Middle frontal gyrus (tissue), 1 donor: ENCODE results near the gene GPR37.

Source experiments
- DNase-seq: peaks from one replicate; pipeline ENCODE4 v3.0.0-alpha.2; 2015; ENCODE audit warnings: low spot score; ENCODE audit errors: extremely low spot score

The GPR37 gene, protein sequence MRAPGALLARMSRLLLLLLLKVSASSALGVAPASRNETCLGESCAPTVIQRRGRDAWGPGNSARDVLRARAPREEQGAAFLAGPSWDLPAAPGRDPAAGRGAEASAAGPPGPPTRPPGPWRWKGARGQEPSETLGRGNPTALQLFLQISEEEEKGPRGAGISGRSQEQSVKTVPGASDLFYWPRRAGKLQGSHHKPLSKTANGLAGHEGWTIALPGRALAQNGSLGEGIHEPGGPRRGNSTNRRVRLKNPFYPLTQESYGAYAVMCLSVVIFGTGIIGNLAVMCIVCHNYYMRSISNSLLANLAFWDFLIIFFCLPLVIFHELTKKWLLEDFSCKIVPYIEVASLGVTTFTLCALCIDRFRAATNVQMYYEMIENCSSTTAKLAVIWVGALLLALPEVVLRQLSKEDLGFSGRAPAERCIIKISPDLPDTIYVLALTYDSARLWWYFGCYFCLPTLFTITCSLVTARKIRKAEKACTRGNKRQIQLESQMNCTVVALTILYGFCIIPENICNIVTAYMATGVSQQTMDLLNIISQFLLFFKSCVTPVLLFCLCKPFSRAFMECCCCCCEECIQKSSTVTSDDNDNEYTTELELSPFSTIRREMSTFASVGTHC

DNA sequence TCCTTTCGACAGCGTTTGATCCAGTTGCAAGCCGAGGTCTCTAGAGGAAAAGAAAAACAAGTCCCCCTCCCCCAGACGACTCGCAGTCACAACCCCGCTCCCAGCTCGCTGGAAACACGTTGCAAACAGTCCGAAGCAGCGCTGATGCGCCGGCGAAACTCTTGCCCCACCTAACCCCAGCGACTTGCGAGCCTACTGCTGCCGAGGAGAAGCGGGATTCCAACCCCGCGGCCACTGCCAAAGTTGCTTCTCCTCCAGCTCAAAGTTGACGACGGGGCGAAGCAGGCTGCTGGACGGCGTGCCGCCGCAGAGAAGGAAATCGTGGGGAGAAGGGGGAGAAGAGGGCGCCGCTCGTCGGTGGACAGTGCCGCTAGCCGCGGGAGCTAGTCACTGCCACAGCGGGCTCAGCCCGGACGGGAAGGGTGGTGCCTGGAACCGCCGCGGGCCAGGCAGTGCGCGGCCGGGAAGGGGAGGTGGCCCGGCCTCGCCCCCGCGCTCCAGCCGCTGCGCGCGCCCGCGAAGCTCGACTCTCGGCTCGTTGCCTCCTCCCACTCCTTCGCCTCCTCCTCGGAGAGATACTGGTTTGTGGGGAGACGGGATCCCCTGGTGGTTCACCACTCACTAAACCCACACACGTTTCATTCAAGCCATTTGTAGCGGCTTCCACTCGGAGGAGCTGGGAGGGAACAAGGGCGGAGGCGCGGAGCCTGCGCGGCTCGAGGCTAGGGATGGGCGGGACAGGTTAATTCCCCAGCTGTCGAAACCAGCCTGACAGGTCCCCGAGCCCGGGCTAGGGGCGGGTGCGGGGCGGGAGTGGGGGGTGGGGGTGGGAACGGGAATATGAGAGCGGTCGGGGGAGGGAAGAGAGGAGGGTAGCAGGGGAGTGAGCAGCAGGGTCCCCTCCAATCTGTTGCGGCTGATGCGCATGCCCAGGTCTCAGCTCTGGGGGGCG is at the start of gene GPR37:
TSS of gene GPR37 (minus strand) at position 392 of the 952 bp plus-strand sequence. CDS start 816 bp downstream, outside the sequence.
- peak; percentile 77 for DNase-seq

DNA sequence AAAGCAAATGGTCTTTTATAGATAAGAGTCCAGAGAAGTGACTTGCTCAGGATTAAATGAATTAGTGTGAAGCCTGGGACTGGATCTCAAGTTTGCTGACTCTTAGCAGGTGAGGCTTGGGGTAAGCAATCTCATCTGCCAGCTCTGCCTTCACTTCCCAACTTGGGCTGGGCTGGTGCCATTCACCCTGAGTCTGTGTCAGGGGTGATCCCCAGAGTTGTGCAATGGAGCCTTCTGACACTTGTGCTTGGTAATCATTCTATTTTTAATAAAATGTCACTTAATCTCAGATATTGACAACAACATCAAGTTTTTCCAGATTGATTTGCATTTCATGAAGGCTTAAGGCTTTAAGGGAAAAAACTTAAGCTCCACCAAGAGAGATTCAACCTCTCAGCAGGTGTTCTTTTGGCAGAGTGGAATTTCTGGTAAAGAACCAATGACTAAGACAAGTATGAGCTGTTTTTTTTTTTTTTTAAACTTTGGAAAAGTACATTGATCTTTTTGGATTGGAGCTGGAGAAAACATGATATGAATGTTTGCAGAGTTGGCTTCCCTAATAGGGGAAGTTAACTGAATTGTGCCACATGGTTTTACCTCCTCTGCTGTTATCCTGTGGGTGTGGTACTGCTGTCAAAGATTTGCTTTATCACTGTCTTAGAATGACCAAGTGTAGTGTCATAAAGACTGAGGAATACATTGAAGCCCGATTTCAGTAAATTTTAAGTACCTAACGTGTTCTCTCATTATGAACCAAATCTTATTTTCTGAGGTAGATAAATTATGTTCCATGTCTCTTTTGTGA is 48.6 kb upstream of the GPR37 start:
- no peak for DNase-seq

DNA sequence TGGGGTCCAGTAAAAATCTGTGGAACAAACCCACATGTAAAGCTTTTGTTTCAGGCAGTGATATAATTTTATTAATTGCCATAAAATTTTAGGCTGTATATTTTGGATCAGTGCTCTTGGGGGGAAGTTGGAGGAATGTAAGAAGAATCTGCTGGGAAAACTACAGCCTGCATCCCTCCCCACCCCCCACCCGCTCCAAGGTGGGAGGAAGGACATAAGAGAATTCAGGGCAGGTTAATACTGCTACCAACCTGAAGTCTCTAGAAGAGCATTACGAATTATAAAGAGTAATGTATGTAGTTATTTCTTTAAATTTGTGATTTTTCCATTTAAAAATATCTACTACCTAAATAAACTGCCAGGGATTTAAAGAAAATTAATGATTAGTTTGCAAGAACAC is 47.2 kb upstream of the GPR37 start:
- DNase-seq: no peak

DNA sequence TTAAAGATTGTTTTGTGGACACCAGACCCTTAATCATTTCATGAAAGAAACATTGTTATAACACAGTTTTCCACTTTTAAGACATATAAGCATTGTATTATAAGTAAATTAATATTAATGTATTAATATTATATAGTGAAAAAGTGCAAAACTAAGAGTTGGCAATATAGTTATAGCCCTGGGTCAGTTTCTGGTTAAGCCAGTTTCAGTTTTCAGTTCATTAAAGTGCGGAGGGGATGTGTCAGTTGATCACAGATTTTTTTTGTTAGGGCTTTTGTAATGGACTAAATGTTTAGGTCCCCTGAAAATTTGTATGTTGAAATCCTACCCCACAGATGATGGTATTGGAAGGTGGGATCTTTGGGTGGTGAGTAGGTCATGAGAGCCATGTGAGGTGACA is 45.7 kb upstream of the GPR37 start:
- DNase-seq: no peak

GRCh38 chr7:124810605-124811004 is 45.0 kb upstream of the GPR37 start:
- no peak for DNase-seq

DNA sequence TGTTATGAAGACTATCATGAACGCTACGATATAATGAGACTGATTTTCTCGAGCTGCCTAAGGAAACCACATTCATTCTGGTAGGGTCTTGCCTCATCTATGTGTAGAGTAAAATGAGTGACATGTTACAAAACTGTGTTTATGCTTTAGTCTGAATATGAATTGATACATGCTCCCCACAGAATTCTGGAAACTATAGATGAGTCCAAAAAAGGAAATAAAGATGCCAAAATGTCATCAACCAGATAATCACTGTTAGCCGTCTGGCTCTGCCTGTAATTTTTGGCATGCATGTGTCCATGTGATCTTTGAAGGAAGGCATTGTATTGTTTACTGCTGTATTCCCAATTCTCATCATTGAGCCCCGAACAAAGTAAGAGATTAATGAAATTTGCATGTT is 42.6 kb upstream of the GPR37 start:
- no peak for DNase-seq

- no peak for DNase-seq
Observed at GRCh38 chr7:124801330-124801895, 35.8 kb upstream of the GPR37 start.

GRCh38 chr7:124800386-124800785 is 34.8 kb upstream of the GPR37 start:
- no peak for DNase-seq

DNA sequence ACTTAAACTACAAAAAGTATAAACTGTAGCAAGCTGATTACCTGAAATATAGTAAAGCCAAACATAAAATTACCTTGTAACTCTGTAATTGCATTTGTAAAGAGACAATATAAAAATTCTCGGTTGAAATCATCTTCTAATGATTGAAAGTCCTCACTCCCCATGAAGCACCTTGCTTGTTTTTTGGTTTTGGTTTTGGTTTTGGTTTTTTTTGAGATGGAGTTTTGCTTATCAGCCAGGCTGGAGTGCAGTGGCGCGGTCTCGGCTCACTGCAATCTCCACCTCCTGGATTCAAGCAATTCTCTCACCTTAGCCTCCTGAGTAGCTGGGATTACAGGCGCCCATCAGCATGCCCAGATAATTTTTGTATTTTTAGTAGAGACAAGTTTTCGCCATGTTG is 33.9 kb upstream of the GPR37 start:
- DNase-seq: no peak

DNA sequence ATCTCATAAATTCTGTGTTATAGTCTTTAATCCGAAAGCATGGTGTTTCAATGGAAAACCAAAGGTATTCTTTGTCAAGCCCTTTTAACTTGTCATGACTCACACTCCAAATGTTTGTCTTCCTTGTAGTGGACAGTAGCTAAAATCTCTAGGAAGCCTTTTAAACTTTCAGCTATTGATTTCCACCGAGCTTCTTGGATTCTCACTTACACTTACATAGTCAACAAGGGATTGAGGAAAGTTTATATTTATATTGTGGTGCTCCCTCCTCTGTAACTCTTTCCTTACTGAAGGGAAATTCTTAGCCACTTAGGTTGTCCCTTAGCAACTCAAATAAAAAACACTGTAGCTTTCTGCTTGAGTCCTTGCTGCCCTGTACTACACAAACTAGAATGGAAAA is 31.2 kb upstream of the GPR37 start:
- DNase-seq: no peak

- DNase-seq: no peak
Observed at GRCh38 chr7:124792696-124793095, 27.1 kb upstream of the GPR37 start.

DNA sequence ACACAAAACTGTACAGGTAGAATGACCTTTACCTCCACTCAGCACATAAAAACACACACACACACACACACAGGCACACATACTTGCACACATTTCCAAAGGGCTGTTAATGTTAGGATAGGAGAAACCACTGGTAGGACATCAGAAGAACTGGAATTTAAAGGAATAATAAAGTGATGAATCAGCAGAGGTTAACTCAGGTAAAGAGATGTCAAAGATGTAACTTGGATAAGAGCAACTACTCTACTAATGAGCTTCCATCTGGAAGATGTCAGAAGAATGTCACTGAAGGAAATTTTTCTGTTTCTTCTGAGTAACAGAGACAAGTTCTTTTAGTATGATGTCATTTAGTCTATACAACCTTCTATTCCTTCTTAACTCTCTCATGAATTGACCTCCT is 26.4 kb upstream of the GPR37 start:
- no peak for DNase-seq

- no peak for DNase-seq
Observed at GRCh38 chr7:124791426-124791825, 25.8 kb upstream of the GPR37 start.

- DNase-seq: no peak
Observed at GRCh38 chr7:124790645-124791044, 25.1 kb upstream of the GPR37 start.

GRCh38 chr7:124785994-124786393 is 20.4 kb upstream of the GPR37 start:
- DNase-seq: no peak

DNA sequence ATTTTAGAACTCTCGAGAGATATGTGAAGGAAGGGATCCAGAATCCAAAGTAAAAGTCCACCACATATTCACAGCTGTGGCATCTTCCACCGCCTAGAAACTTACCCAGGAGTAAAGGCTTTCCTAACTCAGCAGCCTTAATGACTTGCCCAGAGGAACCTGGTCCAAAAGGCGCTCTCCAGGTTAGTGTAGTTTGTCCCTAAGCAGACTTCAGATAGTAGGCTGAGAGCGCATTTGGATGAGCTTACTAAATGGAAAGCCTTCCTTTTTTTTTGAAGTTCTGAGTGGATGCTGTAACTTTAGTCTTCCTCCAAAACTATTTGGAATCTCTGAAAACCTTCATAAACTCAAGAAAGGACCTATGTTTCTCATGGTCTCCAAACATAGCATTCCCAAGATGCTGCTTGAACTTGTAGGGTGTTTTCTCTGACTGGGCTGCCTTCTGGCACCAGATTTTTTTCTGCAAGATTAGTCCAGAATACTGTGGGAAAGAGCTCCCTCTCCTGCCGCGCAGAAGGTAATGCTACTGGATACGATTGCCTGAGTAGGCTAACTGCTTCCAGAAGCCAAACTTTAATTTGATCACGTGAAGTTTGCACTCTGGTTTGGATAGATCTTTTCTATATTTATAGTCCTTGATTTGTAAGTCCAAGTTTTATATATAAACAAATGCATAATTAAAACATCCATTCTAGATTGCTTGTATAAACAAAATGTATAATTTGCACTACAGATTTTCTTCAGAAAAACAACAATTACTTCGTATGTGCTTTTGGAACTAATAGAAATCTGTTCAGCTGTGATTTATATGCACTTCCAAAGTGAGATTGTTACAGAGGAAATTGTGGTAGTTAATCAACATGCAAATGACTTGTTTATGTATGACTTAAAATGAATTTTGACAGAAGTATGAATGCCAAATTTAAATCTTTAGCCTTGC is 19.6 kb upstream of the GPR37 start:
- DNase-seq: peak; percentile 69

DNA sequence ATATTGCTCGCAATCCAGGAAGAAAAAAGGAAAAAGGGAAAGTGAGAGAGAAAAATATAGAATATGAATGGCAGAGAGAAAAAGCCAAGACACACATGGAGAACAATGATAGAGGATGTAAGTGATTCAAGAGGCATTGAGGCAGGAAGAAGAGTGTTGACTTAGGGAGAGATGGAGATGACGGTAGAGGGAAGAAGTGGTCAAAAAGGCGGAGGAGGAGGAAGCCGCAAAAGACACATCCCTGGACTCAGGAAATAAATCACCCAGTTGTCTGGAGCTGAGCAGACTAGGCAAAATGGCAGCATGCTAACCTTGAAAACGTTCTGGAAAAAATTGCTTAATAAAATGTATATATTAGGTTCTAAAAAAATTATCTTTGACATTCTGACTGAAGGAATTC is 17.7 kb upstream of the GPR37 start:
- no peak for DNase-seq

DNA sequence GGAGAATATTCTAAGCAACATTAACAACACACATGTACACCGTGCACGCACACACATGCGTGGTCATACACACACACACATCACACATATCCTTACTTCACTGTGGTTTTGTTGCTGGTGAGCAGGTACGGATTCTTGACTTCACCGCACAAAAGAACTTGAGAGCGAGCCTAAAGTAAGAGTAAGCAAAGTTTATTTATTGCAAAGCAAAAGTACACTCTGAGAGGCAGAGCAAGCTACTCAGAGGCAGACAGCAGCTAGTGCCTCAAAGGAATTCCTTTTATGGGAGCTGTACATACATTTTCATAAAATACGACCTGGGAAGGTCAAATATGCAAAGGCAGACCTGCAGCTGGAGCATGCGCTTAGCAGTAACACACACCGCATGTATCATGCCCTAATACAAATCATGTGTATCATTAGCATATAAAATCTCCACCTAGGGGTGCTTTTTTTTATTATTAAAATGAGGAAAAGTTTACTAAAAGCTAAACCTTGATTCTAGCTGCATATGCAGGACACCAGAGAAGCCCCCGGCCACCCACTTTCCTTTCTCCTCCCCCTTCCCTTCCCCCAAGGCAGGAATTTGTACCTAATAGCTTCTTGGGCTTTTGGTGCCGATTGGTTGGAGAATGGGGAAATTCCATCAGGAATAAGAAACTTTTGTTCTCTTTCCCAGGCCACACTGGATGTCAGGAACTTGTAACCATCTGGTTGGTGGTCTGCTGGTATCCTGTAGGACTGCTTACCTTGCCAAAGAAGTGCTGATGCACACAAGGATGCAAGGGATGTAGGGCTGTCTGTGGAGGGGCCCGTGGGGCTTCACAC is 16.5 kb upstream of the GPR37 start:
- DNase-seq: no peak

DNA sequence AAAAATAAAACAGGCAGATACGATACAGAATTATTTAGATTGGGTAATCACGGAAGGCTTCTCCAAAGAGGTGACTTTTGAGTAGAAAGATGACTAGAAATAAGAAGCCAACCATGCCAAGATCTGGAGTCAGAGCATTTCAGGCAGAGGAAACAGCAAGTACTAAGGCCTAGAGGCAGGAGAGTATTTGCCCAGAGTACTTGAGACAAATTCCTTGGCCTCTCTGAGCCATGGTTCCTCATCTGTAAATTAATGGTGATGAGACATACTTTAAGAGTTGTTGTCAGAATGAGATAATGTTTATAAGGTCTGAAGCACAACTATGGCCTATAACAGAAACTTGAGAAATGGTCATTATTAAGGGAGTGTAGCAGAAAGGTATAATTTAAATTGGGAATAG is 15.8 kb upstream of the GPR37 start:
- no peak for DNase-seq
